ENCODE results near the gene STPG3. TPM values are rescaled to one million over a fixed set of nuclear protein-coding genes. Genes with fewer than 3 reads are reported as not detected.

Gene STPG3
- total and polyA plus RNA-seq, 2 of the 4 experiments (the other 2 are of a cell fraction) = not detected

GRCh38 chr9:137278061-137278701 lies 27.1 kb downstream of the STPG3 start (continued):
- no peak for TF ChIP-seq RCOR1 (IDR thresholded peaks at IDR 0.05; ENCODE audit: insufficient replicate concordance, low read length)

DNA sequence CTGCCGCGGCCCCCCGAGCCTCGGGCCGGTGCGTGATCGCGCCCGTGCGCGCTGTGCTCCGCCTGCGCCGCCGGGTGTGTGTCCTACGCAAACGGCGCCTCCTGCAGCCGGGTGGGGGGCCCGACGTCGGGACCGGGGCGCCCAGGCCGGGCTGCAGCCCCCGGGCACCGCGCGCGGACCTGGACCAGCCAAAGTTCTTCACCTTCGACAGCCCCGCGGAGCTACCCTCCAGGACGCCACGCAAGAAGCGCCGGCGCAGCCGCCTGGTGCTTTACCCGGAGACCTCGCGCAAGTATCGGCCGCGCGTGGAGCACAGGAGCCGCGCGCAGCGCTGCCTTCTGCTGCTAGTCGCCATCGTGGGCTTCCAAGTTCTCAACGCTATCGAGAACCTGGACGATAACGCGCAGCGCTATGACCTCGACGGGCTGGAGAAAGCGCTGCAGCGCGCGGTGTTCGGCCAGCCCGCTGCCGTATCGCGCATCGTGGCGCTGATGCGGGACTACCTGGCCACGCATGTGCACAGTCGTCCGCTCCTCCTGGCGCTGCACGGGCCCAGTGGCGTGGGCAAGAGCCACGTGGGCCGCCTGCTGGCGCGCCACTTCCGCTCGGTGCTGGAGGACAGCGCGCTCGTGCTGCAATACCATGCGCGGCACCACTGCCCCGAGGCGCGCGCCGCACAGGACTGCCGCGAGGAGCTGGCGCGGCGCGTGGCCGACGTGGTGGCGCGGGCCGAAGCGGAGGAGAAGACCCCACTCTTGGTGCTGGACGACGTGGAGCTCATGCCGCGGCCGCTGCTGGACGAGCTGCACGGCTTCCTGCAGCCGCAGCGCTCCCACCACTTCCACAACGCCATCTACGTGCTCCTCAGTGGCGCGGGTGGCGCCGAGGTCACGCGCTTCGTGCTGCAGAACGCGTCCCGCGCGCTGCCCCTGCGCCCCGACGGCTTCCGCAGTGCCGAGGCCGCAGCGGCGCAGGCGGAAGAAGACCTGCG lies 27.9 kb downstream of the STPG3 start:
- H3K18ac ChIP-seq (ENCODE audit: low read depth, low read length) = no peak overlapping the region
- no TSS peak for BruUV-seq (replicated peaks)
- H3K14ac ChIP-seq (replicated peaks; ENCODE audit: low read depth, low read length) = no peak overlapping the region; the same call in 1 of the 2 replicates
- no peak overlapping the region for H4K5ac ChIP-seq (ENCODE audit: low read depth, low read length)
- no peak overlapping the region; the same call in 1 of the 2 replicates for H2AK5ac ChIP-seq (ENCODE audit: low read depth, low read length)
- intact Hi-C loops (cut with micrococcal nuclease) = no loop called here
- ChIA-PET CTCF (no interaction called here), POLR2A (ENCODE audit: unreplicated experiment) (no interaction called here)
- 72% methylated on average over 139 of the region's 139 CpGs; no CpG with 5 or more reads in 1 of the 2 experiments for WGBS, 2 experiments (ENCODE audit: extremely low coverage in 2 of 2, insufficient read length in 1 of 2)
- peak overlapping the region; percentile 43 for H2AFZ ChIP-seq (replicated peaks; ENCODE audit: low read length, poor library complexity)
- H2BK15ac ChIP-seq (ENCODE audit: low read depth, low read length) = no peak overlapping the region
- H3K4me2 ChIP-seq (ENCODE audit: low read depth, low read length) = peak overlapping the region; percentile 77
- in situ Hi-C loops (cut with MboI; ENCODE audit: low sequenced_read_pairs) = no loop called here
- peak overlapping the region; percentile 81; the same call in 1 of the 2 replicates for H3K27ac ChIP-seq (ENCODE audit: insufficient read depth, low read length)
- peak overlapping the region; percentile 59; the same call in 1 of the 2 replicates for H3K23ac ChIP-seq (ENCODE audit: low read depth, low read length)
- H3K4me1 ChIP-seq (ENCODE audit: control insufficient read depth, insufficient read depth, low read length) = peaks cover 21% of the 10 kb centered on the region
- H4K91ac ChIP-seq (ENCODE audit: insufficient read depth, low read depth, low read length) = no peak overlapping the region
- ATAC-seq (ENCODE audit: low read depth) (0 out of 2 replicates have a peak, but pooled peaks have one; percentile 0), DNase-seq (no peak)
- H3K9me1 ChIP-seq (ENCODE audit: insufficient read depth, low read length) = no peaks in the 10 kb centered on the region
- H2AK9ac ChIP-seq (replicated peaks; ENCODE audit: low read depth, low read length, poor library complexity) = peak overlapping the region; percentile 99
- peaks cover 0 to 58% of the 10 kb centered on the region in 2 experiments for H3K79me1 ChIP-seq (ENCODE audit: low read depth in 1 of 2, low read length in 2 of 2)
- peaks cover 31% of the 10 kb centered on the region for H3K36me3 ChIP-seq (ENCODE audit: control insufficient read depth, insufficient read depth, low read length)
- H4K8ac ChIP-seq (ENCODE audit: low read depth in 2 of 2, low read length in 2 of 2) = no peak overlapping the region
- H2BK5ac ChIP-seq (ENCODE audit: low read depth, low read length, poor library complexity, severe bottlenecking) = peak overlapping the region; percentile 51
- H3K9ac ChIP-seq (ENCODE audit: low read depth, low read length) = peak overlapping the region; percentile 79; the same call in 1 of the 2 replicates
- H3K4ac ChIP-seq (ENCODE audit: low read depth, low read length) = no peak overlapping the region
- H4K20me1 ChIP-seq (ENCODE audit: insufficient read depth, low read length) = peaks cover 40% of the 10 kb centered on the region
- dilution Hi-C loops (cut with HindIII; ENCODE audit: low sequenced_read_pairs, unreplicated experiment) = no loop called here
- no peak overlapping the region for H2BK120ac ChIP-seq (ENCODE audit: low read depth, low read length)
- no peaks in the 10 kb centered on the region for H3K9me3 ChIP-seq (ENCODE audit: control insufficient read depth, insufficient read depth, low read length)
- TF ChIP-seq MAZ (IDR thresholded peaks at IDR 0.05; ENCODE audit: borderline replicate concordance, low read depth, low read length) (no peak), CEBPB (IDR thresholded peaks at IDR 0.05; ENCODE audit: low read depth, low read length) (no peak)
- no peak overlapping the region for H2BK20ac ChIP-seq (ENCODE audit: low read depth, low read length)
- peak overlapping the region; percentile 80 for H3K4me3 ChIP-seq (ENCODE audit: insufficient read depth, low read depth, low read length)
- H3K56ac ChIP-seq (ENCODE audit: extremely low read depth, insufficient read depth, low read length) = no peak overlapping the region
- H3K27me3 ChIP-seq (ENCODE audit: control insufficient read depth, insufficient read depth, low read length) = no peaks in the 10 kb centered on the region

Data from IMR-90 (cell line).